Measurements from ENCODE around the gene CAMK1D. TPM values are rescaled to one million over a fixed set of nuclear protein-coding genes. Genes with fewer than 3 reads are reported as not detected.

CAMK1D gene
- total and polyA plus RNA-seq, 10 of the 15 experiments (the other 5 are each of a cell fraction or from before 2014, with no cell fraction given) = 2.1 to 35.5 (median 14.7) TPM

DNA sequence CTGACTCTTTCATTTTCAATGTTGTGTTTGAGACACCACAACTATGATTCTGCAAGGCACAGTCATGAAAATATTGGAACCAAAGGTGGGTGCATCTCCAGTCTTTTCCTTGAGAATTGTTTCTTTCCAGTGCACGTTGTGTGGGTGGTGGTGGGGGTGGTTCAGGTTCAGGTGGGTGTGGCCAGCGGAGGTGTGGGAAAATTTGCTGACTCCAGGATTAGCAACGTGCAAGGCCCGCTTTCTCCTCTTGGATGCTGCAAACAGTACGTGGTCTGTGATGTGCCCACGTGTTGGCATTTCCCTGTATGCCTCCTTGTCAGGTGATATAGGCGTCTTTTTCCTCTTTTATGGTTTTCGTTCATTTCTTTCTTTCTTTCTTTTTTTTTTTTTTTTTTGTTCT, 59.1 kb downstream of the CAMK1D start:
- FAIRE-seq (no peak), DNase-seq (ENCODE audit: low read depth, low spot score) (no peak), ATAC-seq (no peak)
- Histone ChIP-seq H3K4me3 (no peak overlapping the region), H3K79me2 (ENCODE audit: control insufficient read depth, insufficient read depth, low read length) (0 out of 2 replicates have a peak, but pooled peaks cover 1% of the 10 kb centered on the region), H3K27me3 (replicated peaks in 1 of 2; ENCODE audit: control insufficient read depth in 2 of 2, insufficient read depth in 2 of 2, low read length in 1 of 2) (no peaks in the 10 kb centered on the region), H2AFZ (ENCODE audit: control insufficient read depth, low read depth, low read length) (no peak overlapping the region), H3K9me3 (replicated peaks; ENCODE audit: control insufficient read depth, insufficient read depth, low read length) (no peaks in the 10 kb centered on the region), H3K36me3 (ENCODE audit: control insufficient read depth in 2 of 2, insufficient read depth in 2 of 2, low read length in 1 of 2) (0 out of 4 replicates have a peak, but pooled peaks cover 0 to 3% of the 10 kb centered on the region in 2 experiments), H3K4me1 (ENCODE audit: control insufficient read depth, insufficient read depth, low read length) (no peaks in the 10 kb centered on the region), H3K4me2 (ENCODE audit: control insufficient read depth, insufficient read depth) (no peak overlapping the region), H3K9ac (ENCODE audit: control insufficient read depth, insufficient read depth, low read length) (no peak overlapping the region), H4K20me1 (ENCODE audit: control insufficient read depth, insufficient read depth) (no peaks in the 10 kb centered on the region), H3K27ac (ENCODE audit: control insufficient read depth, insufficient read depth) (no peak overlapping the region)
- no TSS peak for BruUV-seq (replicated peaks)
- ChIA-PET SMC1A (ENCODE audit: uncharacterized antibody, unreplicated experiment) (no interaction called here), RAD21 (ENCODE audit: unreplicated experiment) (no interaction called here), CTCF (no interaction called here), POLR2A (no interaction called here)
- in situ Hi-C loops (cut with MboI) (no loop called here), intact Hi-C loops (cut with micrococcal nuclease; ENCODE audit: unreplicated experiment) (no loop called here)
- WGBS (ENCODE audit: insufficient coverage, insufficient replicate concordance, low lambda C conversion rate, missing lambda C conversion rate) = 97% methylated on average over 8 of the region's 8 CpGs
- TF ChIP-seq, protein P1, sequence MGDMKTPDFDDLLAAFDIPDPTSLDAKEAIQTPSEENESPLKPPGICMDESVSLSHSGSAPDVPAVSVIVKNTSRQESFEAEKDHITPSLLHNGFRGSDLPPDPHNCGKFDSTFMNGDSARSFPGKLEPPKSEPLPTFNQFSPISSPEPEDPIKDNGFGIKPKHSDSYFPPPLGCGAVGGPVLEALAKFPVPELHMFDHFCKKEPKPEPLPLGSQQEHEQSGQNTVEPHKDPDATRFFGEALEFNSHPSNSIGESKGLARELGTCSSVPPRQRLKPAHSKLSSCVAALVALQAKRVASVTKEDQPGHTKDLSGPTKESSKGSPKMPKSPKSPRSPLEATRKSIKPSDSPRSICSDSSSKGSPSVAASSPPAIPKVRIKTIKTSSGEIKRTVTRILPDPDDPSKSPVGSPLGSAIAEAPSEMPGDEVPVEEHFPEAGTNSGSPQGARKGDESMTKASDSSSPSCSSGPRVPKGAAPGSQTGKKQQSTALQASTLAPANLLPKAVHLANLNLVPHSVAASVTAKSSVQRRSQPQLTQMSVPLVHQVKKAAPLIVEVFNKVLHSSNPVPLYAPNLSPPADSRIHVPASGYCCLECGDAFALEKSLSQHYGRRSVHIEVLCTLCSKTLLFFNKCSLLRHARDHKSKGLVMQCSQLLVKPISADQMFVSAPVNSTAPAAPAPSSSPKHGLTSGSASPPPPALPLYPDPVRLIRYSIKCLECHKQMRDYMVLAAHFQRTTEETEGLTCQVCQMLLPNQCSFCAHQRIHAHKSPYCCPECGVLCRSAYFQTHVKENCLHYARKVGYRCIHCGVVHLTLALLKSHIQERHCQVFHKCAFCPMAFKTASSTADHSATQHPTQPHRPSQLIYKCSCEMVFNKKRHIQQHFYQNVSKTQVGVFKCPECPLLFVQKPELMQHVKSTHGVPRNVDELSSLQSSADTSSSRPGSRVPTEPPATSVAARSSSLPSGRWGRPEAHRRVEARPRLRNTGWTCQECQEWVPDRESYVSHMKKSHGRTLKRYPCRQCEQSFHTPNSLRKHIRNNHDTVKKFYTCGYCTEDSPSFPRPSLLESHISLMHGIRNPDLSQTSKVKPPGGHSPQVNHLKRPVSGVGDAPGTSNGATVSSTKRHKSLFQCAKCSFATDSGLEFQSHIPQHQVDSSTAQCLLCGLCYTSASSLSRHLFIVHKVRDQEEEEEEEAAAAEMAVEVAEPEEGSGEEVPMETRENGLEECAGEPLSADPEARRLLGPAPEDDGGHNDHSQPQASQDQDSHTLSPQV (IDR thresholded peaks at IDR 0.05) = no peak
- no peak for TF ChIP-seq CBX3 (IDR thresholded peaks at IDR 0.05; ENCODE audit: borderline replicate concordance, low read depth)
- no peak for TF ChIP-seq EED (IDR thresholded peaks at IDR 0.05; ENCODE audit: low read depth)
- TF ChIP-seq, protein P2, sequence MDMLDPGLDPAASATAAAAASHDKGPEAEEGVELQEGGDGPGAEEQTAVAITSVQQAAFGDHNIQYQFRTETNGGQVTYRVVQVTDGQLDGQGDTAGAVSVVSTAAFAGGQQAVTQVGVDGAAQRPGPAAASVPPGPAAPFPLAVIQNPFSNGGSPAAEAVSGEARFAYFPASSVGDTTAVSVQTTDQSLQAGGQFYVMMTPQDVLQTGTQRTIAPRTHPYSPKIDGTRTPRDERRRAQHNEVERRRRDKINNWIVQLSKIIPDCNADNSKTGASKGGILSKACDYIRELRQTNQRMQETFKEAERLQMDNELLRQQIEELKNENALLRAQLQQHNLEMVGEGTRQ (IDR thresholded peaks at IDR 0.05; ENCODE audit: borderline replicate concordance, low read depth, low read length) = no peak
- TF ChIP-seq, protein P3, sequence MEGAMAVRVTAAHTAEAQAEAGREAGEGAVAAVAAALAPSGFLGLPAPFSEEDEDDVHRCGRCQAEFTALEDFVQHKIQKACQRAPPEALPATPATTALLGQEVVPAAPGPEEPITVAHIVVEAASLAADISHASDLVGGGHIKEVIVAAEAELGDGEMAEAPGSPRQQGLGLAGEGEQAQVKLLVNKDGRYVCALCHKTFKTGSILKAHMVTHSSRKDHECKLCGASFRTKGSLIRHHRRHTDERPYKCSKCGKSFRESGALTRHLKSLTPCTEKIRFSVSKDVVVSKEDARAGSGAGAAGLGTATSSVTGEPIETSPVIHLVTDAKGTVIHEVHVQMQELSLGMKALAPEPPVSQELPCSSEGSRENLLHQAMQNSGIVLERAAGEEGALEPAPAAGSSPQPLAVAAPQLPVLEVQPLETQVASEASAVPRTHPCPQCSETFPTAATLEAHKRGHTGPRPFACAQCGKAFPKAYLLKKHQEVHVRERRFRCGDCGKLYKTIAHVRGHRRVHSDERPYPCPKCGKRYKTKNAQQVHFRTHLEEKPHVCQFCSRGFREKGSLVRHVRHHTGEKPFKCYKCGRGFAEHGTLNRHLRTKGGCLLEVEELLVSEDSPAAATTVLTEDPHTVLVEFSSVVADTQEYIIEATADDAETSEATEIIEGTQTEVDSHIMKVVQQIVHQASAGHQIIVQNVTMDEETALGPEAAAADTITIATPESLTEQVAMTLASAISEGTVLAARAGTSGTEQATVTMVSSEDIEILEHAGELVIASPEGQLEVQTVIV (IDR thresholded peaks at IDR 0.05; ENCODE audit: borderline replicate concordance, partially characterized antibody) = no peak
- TF ChIP-seq GABPA (IDR thresholded peaks at IDR 0.05; ENCODE audit: low read depth) = no peak
- TF ChIP-seq, protein P4, sequence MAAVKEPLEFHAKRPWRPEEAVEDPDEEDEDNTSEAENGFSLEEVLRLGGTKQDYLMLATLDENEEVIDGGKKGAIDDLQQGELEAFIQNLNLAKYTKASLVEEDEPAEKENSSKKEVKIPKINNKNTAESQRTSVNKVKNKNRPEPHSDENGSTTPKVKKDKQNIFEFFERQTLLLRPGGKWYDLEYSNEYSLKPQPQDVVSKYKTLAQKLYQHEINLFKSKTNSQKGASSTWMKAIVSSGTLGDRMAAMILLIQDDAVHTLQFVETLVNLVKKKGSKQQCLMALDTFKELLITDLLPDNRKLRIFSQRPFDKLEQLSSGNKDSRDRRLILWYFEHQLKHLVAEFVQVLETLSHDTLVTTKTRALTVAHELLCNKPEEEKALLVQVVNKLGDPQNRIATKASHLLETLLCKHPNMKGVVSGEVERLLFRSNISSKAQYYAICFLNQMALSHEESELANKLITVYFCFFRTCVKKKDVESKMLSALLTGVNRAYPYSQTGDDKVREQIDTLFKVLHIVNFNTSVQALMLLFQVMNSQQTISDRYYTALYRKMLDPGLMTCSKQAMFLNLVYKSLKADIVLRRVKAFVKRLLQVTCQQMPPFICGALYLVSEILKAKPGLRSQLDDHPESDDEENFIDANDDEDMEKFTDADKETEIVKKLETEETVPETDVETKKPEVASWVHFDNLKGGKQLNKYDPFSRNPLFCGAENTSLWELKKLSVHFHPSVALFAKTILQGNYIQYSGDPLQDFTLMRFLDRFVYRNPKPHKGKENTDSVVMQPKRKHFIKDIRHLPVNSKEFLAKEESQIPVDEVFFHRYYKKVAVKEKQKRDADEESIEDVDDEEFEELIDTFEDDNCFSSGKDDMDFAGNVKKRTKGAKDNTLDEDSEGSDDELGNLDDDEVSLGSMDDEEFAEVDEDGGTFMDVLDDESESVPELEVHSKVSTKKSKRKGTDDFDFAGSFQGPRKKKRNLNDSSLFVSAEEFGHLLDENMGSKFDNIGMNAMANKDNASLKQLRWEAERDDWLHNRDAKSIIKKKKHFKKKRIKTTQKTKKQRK (IDR thresholded peaks at IDR 0.05; ENCODE audit: low read depth, low read length) = no peak
- TF ChIP-seq JUND (IDR thresholded peaks at IDR 0.05; ENCODE audit: low read depth, low read length) = no peak
- no peak for TF ChIP-seq TCF3 (IDR thresholded peaks at IDR 0.05; ENCODE audit: borderline replicate concordance, insufficient read depth, low read depth, low read length)
- no peak for TF ChIP-seq BACH1 (IDR thresholded peaks at IDR 0.05; ENCODE audit: borderline replicate concordance)
- no peak for TF ChIP-seq LARP7 (IDR thresholded peaks at IDR 0.05)
- no peak for TF ChIP-seq FOS (IDR thresholded peaks at IDR 0.05; ENCODE audit: borderline replicate concordance, extremely low read depth, insufficient read length)
- no peak for TF ChIP-seq EGR1 (IDR thresholded peaks at IDR 0.05; ENCODE audit: borderline replicate concordance in 1 of 2, low read depth in 2 of 2, low read length in 2 of 2)
- no peak for TF ChIP-seq RAD21 (IDR thresholded peaks at IDR 0.05; ENCODE audit: insufficient read depth, low read depth, low read length)

Measured in GM12878 (cell line).